Hepatocyte (in vitro differentiated cells): ENCODE results near the gene EXOC4. TPM values are rescaled to one million over a fixed set of nuclear protein-coding genes. Genes with fewer than 3 reads are reported as not detected.

Experiments used
- DNase-seq: peaks from one replicate; pipeline ENCODE4 v3.0.0-alpha.2; 2016; ENCODE audit warnings: low spot score
- H2AFZ ChIP-seq: fragments of 200-600 bp; sonication (generic); 2 replicates; pipeline ENCODE4 v1.6.0; 2016; ENCODE audit warnings: antibody characterized with exemption, mild to moderate bottlenecking
- H3K27ac ChIP-seq: fragments of 200-600 bp; sonication (generic); 2 replicates; pipeline ENCODE4 v1.5.1; 2016; ENCODE audit warnings: mild to moderate bottlenecking
- H3K27me3 ChIP-seq: fragments of 200-600 bp; sonication (generic); 2 replicates; pipeline ENCODE4 v1.6.1; 2016
- H3K36me3 ChIP-seq: fragments of 200-600 bp; sonication (generic); replicated peaks from 2 replicates; pipeline ENCODE4 v1.5.1; 2016; ENCODE audit warnings: low read depth; ENCODE audit not compliant: insufficient read depth
- H3K4me1 ChIP-seq: fragments of 200-600 bp; sonication (generic); 2 replicates; pipeline ENCODE4 v1.5.1; 2016; ENCODE audit warnings: mild to moderate bottlenecking, moderate library complexity; ENCODE audit not compliant: insufficient read depth
- H3K4me2 ChIP-seq: fragments of 200-600 bp; sonication (generic); 2 replicates; pipeline ENCODE4 v1.6.0; 2016
- H3K4me3 ChIP-seq: fragments of 200-600 bp; sonication (generic); 2 replicates; pipeline ENCODE4 v1.5.1; 2016; ENCODE audit warnings: mild to moderate bottlenecking
- H3K79me2 ChIP-seq: fragments of 200-600 bp; sonication (generic); 2 replicates; pipeline ENCODE4 v1.6.0; 2017; ENCODE audit warnings: mild to moderate bottlenecking
- H3K9me2 ChIP-seq: fragments of 200-600 bp; sonication (generic); replicated peaks from 2 replicates; pipeline ENCODE4 v1.6.0; 2017; ENCODE audit warnings: mild to moderate bottlenecking; ENCODE audit not compliant: insufficient read depth
- H3K9me3 ChIP-seq: fragments of 200-600 bp; sonication (generic); 2 replicates; pipeline ENCODE4 v1.5.1; 2016; ENCODE audit warnings: low read depth, mild to moderate bottlenecking
- H4K20me1 ChIP-seq: fragments of 200-600 bp; sonication (generic); 2 replicates; pipeline ENCODE4 v1.6.0; 2016; ENCODE audit warnings: mild to moderate bottlenecking; ENCODE audit not compliant: insufficient read depth, poor library complexity, severe bottlenecking
- EZH2 ChIP-seq: fragments of 200-600 bp; sonication (generic); IDR thresholded peaks from 2 replicates; pipeline ENCODE4 v1.6.1; 2016; ENCODE audit warnings: antibody characterized with exemption, mild to moderate bottlenecking, borderline replicate concordance
- EZH2phosphoT487 ChIP-seq: fragments of 200-600 bp; sonication (generic); IDR thresholded peaks from one replicate; pipeline ENCODE4 v1.6.1; 2018; ENCODE audit warnings: antibody characterized with exemption, mild to moderate bottlenecking, low read depth, moderate library complexity; ENCODE audit not compliant: unreplicated experiment, severe bottlenecking
- WGBS: methylation state at CpG from one replicate; pipeline ENCODE4 v1.1.6; 2016; ENCODE audit warnings: low lambda C conversion rate; ENCODE audit errors: missing lambda C conversion rate; 5-methylcytosine and 5-hydroxymethylcytosine counted together
- polyA plus RNA-seq: library from polyadenylated mRNA; unstranded; fragments of >200 nt; fragmentation: Nextera tagmentation; extraction: Ambion mirVana; gene quantifications from 2 replicates; pipeline ENCODE4 v1.2.1, GENCODE V29; 2016
- total RNA-seq: library from RNA; depleted of rRNA; stranded (reverse); fragments of >200 nt; gene quantifications from 2 replicates; pipeline ENCODE4 v1.2.3, GENCODE V29; 2014
- TF ChIP-seq, protein P1 (sequence below): fragments of 200-600 bp; sonication (generic); IDR thresholded peaks from 2 replicates; pipeline ENCODE4 v1.5.1; 2016; ENCODE audit warnings: antibody characterized with exemption, mild to moderate bottlenecking; ENCODE audit not compliant: poor library complexity

Gene EXOC4
- total and polyA plus RNA-seq, 2 experiments from 2014 or later = 34.8 to 56.1 TPM

DNA sequence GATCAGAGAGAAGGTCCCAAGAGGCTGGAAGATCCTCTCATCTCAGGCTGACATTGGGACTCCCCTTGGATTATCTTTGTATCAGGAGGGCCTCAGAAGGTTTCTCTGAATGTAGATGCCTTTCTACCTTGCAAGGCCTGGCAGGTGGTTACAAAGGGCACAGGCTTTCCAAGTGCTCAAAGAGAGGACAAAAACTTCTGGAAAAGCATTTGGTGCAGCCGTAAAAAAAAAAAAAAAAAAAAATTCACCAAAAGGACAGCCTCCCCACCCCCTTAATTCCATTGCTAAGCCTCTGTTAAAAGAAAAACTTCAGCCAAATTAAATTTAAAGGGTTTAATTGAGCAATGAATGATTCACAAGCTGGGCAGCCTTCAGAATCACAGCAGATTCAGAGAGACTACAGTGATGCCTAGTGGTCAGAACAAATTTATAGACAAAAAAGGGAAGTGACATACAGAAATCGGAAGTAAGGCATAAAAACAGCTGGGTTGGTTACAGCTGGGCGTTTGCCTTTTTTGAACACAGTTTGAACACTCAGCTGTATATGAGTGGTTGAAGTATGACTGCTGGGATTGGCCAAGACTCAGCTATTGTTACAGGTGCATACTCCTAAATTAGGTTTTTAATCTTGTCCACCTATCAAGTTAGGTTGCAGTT is 831.7 kb downstream of the EXOC4 start:
- Histone ChIP-seq H3K79me2 (no peaks in the 10 kb centered on the region), H3K9me2 (no peaks in the 10 kb centered on the region), H3K9me3 (peaks cover 16% of the 10 kb centered on the region), H3K27ac (no peak overlapping the region), H4K20me1 (no peaks in the 10 kb centered on the region), H3K36me3 (no peaks in the 10 kb centered on the region), H3K4me1 (no peaks in the 10 kb centered on the region), H3K4me3 (no peak overlapping the region), H3K4me2 (no peak overlapping the region), H2AFZ (no peak overlapping the region), H3K27me3 (no peaks in the 10 kb centered on the region)
- WGBS = 96% methylated on average over 3 of the region's 3 CpGs
- TF ChIP-seq EZH2 (no peak), EZH2phosphoT487 (no peak)
- TF ChIP-seq, protein P1, sequence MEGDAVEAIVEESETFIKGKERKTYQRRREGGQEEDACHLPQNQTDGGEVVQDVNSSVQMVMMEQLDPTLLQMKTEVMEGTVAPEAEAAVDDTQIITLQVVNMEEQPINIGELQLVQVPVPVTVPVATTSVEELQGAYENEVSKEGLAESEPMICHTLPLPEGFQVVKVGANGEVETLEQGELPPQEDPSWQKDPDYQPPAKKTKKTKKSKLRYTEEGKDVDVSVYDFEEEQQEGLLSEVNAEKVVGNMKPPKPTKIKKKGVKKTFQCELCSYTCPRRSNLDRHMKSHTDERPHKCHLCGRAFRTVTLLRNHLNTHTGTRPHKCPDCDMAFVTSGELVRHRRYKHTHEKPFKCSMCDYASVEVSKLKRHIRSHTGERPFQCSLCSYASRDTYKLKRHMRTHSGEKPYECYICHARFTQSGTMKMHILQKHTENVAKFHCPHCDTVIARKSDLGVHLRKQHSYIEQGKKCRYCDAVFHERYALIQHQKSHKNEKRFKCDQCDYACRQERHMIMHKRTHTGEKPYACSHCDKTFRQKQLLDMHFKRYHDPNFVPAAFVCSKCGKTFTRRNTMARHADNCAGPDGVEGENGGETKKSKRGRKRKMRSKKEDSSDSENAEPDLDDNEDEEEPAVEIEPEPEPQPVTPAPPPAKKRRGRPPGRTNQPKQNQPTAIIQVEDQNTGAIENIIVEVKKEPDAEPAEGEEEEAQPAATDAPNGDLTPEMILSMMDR = no peak
- DNase-seq = no peak

DNA sequence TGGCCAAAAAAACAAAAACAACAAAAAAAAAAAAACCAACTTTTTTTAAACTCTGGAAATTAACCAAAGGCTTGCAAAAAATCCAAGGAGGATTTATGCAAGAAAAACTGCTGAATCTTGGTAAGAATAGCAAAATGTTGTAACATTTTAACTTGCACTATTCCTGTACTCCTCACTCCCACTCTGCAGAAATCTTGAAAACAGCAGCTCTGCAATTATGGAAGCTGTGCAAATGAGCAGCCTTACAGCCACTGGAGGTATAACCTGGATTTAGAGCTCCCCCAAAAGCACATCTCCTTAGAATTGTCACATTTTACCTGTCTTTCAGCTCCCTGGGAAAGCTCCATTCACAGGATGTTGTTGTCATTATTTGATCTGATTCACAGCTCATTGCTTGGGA is 832.4 kb downstream of the EXOC4 start:
- Histone ChIP-seq H3K79me2 (no peaks in the 10 kb centered on the region), H3K9me3 (peaks cover 23% of the 10 kb centered on the region), H2AFZ (no peak overlapping the region), H4K20me1 (no peaks in the 10 kb centered on the region), H3K27ac (no peak overlapping the region), H3K4me3 (no peak overlapping the region), H3K36me3 (no peaks in the 10 kb centered on the region), H3K27me3 (no peaks in the 10 kb centered on the region), H3K9me2 (no peaks in the 10 kb centered on the region), H3K4me1 (no peaks in the 10 kb centered on the region), H3K4me2 (no peak overlapping the region)
- DNase-seq = no peak
- TF ChIP-seq EZH2phosphoT487 (no peak), EZH2 (no peak)
- TF ChIP-seq, protein P1 = no peak

DNA sequence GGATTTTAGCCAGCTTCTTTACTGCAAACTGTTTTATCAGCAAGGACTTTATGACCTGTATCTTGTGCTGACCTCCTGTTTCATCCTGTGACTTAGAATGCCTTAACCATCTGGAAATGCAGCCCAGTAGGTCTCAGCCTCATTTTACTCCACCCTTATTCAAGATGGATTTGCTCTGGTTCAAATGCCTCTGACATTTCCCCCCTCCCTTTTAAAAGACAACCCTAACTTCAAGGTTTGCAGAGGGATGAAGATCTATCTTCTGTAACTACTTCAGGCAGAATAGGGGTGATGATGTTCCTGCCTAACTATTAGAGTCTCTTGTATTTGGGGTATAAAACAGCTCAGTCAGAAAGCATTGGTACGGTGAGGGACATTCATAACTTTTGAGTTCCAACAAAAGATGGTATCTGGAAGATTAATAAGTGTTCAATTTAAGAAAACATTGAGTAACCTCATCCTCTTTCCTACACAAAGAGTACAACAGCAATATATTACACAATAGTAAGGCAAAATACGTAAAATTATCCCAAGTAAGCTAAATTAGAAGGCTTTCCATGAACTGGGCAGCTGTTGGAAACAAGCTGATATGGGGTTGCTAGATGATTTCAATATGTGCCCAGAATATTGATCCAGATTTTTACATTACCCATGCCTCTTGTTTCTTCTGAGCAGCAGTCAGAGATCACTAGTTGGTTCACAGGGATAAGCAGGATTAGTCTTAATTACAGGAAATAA is 834.3 kb downstream of the EXOC4 start:
- H3K4me1 ChIP-seq = no peaks in the 10 kb centered on the region
- no peak overlapping the region for H3K4me2 ChIP-seq
- no peak for DNase-seq
- no peaks in the 10 kb centered on the region for H3K79me2 ChIP-seq
- H3K9me3 ChIP-seq = peaks cover 26% of the 10 kb centered on the region
- no peak overlapping the region for H3K27ac ChIP-seq
- no peak for TF ChIP-seq EZH2phosphoT487
- TF ChIP-seq EZH2 = no peak
- TF ChIP-seq, protein P1 = no peak
- H3K9me2 ChIP-seq = no peaks in the 10 kb centered on the region
- H4K20me1 ChIP-seq = no peaks in the 10 kb centered on the region
- no peaks in the 10 kb centered on the region for H3K27me3 ChIP-seq
- H2AFZ ChIP-seq = no peak overlapping the region
- H3K4me3 ChIP-seq = no peak overlapping the region
- no peaks in the 10 kb centered on the region for H3K36me3 ChIP-seq
- 90% methylated on average over 2 of the region's 2 CpGs for WGBS
